ENCODE data around the gene PAPSS2.

PAPSS2 gene

GRCh38 chr10:87646192-87646909, 13.3 kb upstream of the PAPSS2 start:
- TF ChIP-seq, protein P1, sequence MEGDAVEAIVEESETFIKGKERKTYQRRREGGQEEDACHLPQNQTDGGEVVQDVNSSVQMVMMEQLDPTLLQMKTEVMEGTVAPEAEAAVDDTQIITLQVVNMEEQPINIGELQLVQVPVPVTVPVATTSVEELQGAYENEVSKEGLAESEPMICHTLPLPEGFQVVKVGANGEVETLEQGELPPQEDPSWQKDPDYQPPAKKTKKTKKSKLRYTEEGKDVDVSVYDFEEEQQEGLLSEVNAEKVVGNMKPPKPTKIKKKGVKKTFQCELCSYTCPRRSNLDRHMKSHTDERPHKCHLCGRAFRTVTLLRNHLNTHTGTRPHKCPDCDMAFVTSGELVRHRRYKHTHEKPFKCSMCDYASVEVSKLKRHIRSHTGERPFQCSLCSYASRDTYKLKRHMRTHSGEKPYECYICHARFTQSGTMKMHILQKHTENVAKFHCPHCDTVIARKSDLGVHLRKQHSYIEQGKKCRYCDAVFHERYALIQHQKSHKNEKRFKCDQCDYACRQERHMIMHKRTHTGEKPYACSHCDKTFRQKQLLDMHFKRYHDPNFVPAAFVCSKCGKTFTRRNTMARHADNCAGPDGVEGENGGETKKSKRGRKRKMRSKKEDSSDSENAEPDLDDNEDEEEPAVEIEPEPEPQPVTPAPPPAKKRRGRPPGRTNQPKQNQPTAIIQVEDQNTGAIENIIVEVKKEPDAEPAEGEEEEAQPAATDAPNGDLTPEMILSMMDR (IDR thresholded peaks at IDR 0.05; ENCODE audit: insufficient read depth, low read length, poor library complexity, severe bottlenecking) = no peak
- Histone ChIP-seq H3K27me3 (replicated peaks; ENCODE audit: control insufficient read depth, insufficient read depth, low read length) (no peaks in the 10 kb centered on the region), H3K4me3 (replicated peaks; ENCODE audit: low read depth, low read length) (no peak overlapping the region), H3K36me3 (ENCODE audit: control insufficient read depth, insufficient read depth, low read length) (no peaks in the 10 kb centered on the region)
- DNase-seq (ENCODE audit: extremely low read depth, insufficient read length) = no peak

- DNase-seq (ENCODE audit: extremely low read depth, insufficient read length) = no peak
- TF ChIP-seq, protein P1 (IDR thresholded peaks at IDR 0.05; ENCODE audit: insufficient read depth, low read length, poor library complexity, severe bottlenecking) = no peak
- Histone ChIP-seq H3K27me3 (replicated peaks; ENCODE audit: control insufficient read depth, insufficient read depth, low read length) (no peaks in the 10 kb centered on the region), H3K36me3 (ENCODE audit: control insufficient read depth, insufficient read depth, low read length) (no peaks in the 10 kb centered on the region), H3K4me3 (replicated peaks; ENCODE audit: low read depth, low read length) (no peak overlapping the region)
Measured at GRCh38 chr10:87646935-87647334, 12.7 kb upstream of the PAPSS2 start.

DNA sequence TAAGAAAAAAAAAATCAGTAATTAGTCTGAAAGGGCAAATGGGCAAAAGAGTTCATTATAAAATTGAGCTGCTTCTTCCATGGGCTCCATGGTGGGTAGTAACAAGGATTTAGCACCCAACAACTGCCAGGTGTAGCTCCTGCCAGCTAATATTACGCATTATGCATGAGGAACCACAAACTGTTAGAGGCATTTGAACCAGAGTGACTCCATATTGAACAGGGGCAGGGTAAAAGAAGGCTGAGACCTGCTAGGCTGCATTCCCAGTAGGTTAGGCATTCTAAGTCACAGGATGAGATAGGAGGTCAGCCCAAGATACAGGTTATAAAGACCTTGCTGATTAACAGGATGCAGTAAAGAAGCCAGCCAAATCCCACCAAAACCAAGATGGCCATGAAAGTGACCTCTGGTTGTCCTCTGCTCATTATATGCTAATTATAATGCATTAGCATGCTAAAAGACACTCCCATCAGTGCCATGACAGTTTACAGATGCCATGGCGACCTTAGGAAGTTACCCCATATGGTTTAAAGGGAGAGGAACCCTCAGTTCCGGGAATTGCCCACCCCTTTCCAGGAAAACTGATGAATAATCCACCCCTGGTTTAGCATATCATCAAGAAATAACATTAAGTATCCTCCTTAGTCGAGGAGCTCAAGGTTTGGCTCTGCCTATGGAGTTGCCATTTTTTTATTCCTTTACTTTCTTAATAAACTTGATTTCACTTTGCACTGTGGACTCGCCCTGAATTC, 8.7 kb upstream of the PAPSS2 start:
- TF ChIP-seq, protein P1 (IDR thresholded peaks at IDR 0.05; ENCODE audit: insufficient read depth, low read length, poor library complexity, severe bottlenecking) = no peak
- H3K27me3 ChIP-seq (replicated peaks; ENCODE audit: control insufficient read depth, insufficient read depth, low read length) = no peaks in the 10 kb centered on the region
- no peak overlapping the region for H3K4me3 ChIP-seq (replicated peaks; ENCODE audit: low read depth, low read length)
- no peak for DNase-seq (ENCODE audit: extremely low read depth, insufficient read length)
- no peaks in the 10 kb centered on the region for H3K36me3 ChIP-seq (ENCODE audit: control insufficient read depth, insufficient read depth, low read length)

DNA sequence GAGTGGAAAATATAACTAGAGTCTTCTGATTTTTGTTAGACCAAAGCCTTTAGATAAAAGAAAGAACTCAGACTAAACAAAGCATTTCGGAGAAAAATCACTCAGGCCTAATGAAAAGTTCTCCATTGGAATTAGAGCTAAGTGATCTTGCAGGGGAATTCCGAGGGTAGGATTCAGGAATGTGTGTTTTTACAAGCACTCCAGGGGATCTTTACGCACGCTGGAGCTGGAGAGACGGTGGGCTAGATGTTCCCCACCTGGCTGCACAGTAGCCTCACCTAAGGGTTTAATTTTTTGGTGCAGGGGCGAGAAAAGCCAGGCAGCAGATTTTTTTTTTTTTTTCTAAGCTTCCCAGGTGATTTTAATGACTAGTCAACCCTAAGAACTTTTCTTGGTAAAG, 7.9 kb upstream of the PAPSS2 start:
- Histone ChIP-seq H3K27me3 (replicated peaks; ENCODE audit: control insufficient read depth, insufficient read depth, low read length) (no peaks in the 10 kb centered on the region), H3K4me3 (replicated peaks; ENCODE audit: low read depth, low read length) (no peak overlapping the region), H3K36me3 (ENCODE audit: control insufficient read depth, insufficient read depth, low read length) (no peaks in the 10 kb centered on the region)
- TF ChIP-seq, protein P1 (IDR thresholded peaks at IDR 0.05; ENCODE audit: insufficient read depth, low read length, poor library complexity, severe bottlenecking) = no peak
- no peak for DNase-seq (ENCODE audit: extremely low read depth, insufficient read length)

DNA sequence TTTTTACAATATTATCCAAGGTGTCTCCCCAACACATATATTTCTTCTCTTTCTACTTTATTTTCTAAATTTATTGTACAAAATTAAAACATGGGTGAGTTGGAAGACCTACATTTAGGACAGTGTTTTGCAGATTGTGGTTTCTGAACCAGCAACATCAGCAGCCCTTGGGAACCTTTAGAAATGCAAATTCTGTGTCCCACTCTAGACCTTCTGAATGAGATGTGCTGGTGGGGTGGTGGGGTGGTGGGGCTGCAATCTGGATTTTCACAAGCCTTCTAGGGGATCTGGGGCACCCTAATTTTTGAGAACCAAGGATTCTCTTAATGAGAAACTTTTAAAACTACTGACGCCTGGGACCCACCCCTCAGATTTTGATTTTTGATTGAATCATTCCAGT, 7.4 kb upstream of the PAPSS2 start:
- Histone ChIP-seq H3K27me3 (replicated peaks; ENCODE audit: control insufficient read depth, insufficient read depth, low read length) (no peaks in the 10 kb centered on the region), H3K36me3 (ENCODE audit: control insufficient read depth, insufficient read depth, low read length) (no peaks in the 10 kb centered on the region), H3K4me3 (replicated peaks; ENCODE audit: low read depth, low read length) (no peak overlapping the region)
- TF ChIP-seq, protein P1 (IDR thresholded peaks at IDR 0.05; ENCODE audit: insufficient read depth, low read length, poor library complexity, severe bottlenecking) = no peak
- no peak for DNase-seq (ENCODE audit: extremely low read depth, insufficient read length)

Data from GM06990 (cell line).